ENCODE results near the gene TERB1. TPM values are rescaled to one million over a fixed set of nuclear protein-coding genes. Genes with fewer than 3 reads are reported as not detected.

Gene TERB1
- total and polyA plus RNA-seq, 11 donors, result not detected

DNA sequence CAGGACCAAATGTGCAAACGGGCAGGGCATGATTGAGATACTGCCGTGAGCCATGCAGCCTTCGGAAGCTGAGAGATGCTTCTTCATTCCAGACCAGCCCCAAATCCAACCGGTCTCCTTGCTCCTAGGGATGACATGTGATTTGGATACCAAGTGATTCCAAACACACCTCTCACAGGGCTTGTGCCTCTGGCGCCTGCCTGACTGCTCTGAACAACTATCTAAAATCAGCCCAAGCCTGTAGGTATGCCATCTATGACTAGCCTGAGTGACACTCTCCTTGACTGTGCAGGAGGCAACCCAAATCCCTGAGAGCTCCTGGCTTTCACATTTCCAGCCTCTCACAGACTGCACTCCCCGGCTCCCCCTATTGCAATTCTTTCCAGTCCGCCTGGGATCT lies 70.3 kb downstream of the TERB1 start:
- Histone ChIP-seq H3K9me3 (no peaks in the 10 kb centered on the region), H3K27me3 (no peaks in the 10 kb centered on the region), H3K36me3 (peaks cover 0 to 98% (median 96%) of the 10 kb centered on the region in 9 donors), H3K27ac (no peak overlapping the region), H3K4me3 (no peak overlapping the region), H3K4me1 (peaks cover 0 to 15% (median 4%) of the 10 kb centered on the region in 12 donors)
- TF ChIP-seq, protein P1, sequence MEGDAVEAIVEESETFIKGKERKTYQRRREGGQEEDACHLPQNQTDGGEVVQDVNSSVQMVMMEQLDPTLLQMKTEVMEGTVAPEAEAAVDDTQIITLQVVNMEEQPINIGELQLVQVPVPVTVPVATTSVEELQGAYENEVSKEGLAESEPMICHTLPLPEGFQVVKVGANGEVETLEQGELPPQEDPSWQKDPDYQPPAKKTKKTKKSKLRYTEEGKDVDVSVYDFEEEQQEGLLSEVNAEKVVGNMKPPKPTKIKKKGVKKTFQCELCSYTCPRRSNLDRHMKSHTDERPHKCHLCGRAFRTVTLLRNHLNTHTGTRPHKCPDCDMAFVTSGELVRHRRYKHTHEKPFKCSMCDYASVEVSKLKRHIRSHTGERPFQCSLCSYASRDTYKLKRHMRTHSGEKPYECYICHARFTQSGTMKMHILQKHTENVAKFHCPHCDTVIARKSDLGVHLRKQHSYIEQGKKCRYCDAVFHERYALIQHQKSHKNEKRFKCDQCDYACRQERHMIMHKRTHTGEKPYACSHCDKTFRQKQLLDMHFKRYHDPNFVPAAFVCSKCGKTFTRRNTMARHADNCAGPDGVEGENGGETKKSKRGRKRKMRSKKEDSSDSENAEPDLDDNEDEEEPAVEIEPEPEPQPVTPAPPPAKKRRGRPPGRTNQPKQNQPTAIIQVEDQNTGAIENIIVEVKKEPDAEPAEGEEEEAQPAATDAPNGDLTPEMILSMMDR (IDR thresholded peaks at IDR 0.05), result no peak
- TF ChIP-seq POLR2A (IDR thresholded peaks at IDR 0.05), result no peak
- ATAC-seq (no peak), DNase-seq (no peak)
- 76 to 91% (median 82%) methylated on average over 5 to 7 of the region's 7 CpGs for WGBS, 4 donors
- intact Hi-C loops (cut with DNase I), result no loop called here

DNA sequence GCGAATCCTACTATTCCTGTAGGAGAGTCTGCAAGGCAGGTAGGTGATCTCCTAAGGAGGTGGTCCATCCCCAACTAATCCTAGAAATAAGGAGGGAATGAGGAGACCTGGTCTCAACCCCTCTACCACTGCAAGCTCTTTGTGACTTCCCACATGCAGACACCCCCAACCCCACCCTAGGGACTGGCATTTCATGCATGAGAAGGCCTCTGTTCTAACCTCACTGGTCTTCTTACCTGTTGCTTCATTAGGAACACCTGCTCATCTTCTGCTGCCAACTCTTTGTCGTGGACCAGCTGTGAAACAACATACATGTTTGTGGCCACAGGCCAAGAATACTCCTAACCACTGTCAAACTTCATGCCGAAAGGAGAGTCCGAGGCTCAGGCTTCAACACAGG lies 72.6 kb downstream of the TERB1 start:
- whole genome bisulfite sequencing, 4 donors, result 70 to 74% (median 72%) methylated on average over 4 of the region's 4 CpGs
- no peak overlapping the region for H3K27ac ChIP-seq

DNA sequence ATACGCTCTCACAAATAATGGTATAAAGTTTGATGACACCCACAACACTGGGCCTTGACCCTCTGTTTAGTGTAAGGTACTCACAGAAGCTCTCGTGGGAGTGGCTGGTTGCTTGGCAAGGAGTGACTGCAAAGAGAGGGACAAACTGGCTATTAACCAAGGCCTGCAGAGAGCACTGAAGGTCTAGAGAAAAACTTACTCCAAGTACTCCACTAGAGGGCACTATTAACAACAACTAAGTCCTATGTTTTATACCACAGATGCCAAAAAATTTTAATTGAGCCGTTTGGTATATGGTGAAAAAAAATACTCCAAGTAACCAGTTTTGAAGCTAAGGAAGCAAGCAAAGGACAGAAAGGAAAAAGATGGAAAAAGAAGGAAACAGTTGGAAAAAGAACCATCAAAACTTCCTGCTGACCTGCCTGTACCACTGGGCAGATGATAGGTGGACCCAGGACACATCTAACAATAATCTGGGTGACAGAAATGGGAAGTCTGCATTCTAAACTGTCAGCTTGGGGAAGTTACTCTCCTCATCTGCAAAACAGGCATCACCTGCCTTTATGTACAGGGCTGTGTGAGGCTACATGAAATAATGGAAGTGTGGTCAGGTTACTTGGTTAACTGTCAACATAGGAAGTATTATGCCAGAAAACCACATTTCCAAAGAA lies 73.1 kb downstream of the TERB1 start:
- 28 to 32% (median 31%) methylated on average over 3 of the region's 3 CpGs for WGBS, 4 donors
- TF ChIP-seq, protein P1 (IDR thresholded peaks at IDR 0.05), result peak; percentile 46 to 80 (median 70)
- TF ChIP-seq POLR2A (IDR thresholded peaks at IDR 0.05), result no peak
- Histone ChIP-seq H3K27ac (no peak overlapping the region), H3K4me1 (peaks cover 0 to 15% (median 4%) of the 10 kb centered on the region in 12 donors), H3K27me3 (no peaks in the 10 kb centered on the region), H3K4me3 (no peak overlapping the region), H3K9me3 (no peaks in the 10 kb centered on the region), H3K36me3 (peaks cover 3 to 98% (median 96%) of the 10 kb centered on the region in 9 donors)
- peak; percentile 75 to 88 (median 83) for ATAC-seq
- intact Hi-C loops (cut with DNase I), result loop anchor here in 8 of 10 donors (1.0 to 10.0 kb wide), 8 partner anchors 21 to 321 kb away; partner anchors contain the start of gene DYNC1LI2 (in 1 of the 8)
- peak in 4 of 5 donors; percentile 30 to 47 (median 40) for DNase-seq

More for the DNA sequence above, 72.6 kb downstream of the TERB1 start:
- intact Hi-C loops (cut with DNase I), result loop anchor here in 8 of 10 donors (1.0 to 10.0 kb wide), 8 partner anchors 20 to 322 kb away; partner anchors contain the start of gene DYNC1LI2 (in 1 of the 8)
- no peaks in the 10 kb centered on the region for H3K9me3 ChIP-seq
- no peak overlapping the region for H3K4me3 ChIP-seq
- H3K27me3 ChIP-seq, result no peaks in the 10 kb centered on the region
- no peak for ATAC-seq
- peaks cover 0 to 15% (median 4%) of the 10 kb centered on the region in 12 donors for H3K4me1 ChIP-seq
- no peak for TF ChIP-seq POLR2A (IDR thresholded peaks at IDR 0.05)
- TF ChIP-seq, protein P1 (IDR thresholded peaks at IDR 0.05), result no peak
- no peak for DNase-seq
- peaks cover 2 to 98% (median 96%) of the 10 kb centered on the region in 9 donors for H3K36me3 ChIP-seq

DNA sequence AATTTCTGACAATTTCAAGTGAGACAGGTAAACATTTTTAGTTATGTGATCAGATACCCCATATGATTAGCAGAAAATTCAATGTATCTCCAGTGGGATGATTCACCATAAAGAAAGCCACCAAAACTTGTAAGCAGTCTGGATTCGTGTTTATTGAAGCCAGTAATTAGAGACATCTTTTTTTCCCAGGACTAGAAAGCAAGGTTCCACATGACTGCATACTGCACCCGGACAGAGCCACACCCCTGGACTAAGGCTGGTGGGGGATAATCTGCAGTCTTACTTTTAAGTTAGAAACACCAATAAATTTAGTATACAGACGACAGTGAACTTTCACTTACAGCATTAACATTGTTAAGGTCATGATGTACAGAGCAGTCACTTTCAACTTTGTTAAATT lies 80.6 kb downstream of the TERB1 start:
- H3K36me3 ChIP-seq, result peaks cover 3 to 80% (median 66%) of the 10 kb centered on the region in 9 donors
- no peaks in the 10 kb centered on the region for H3K9me3 ChIP-seq
- intact Hi-C loops (cut with DNase I), result loop anchor here in 2 of 10 donors (5.0 to 10.0 kb wide), 4 partner anchors 92 to 154 kb away; no protein-coding TSS in a partner anchor

More for the DNA sequence above, 80.6 kb downstream of the TERB1 start:
- Histone ChIP-seq H3K4me1 (no peaks in the 10 kb centered on the region), H3K27ac (no peak overlapping the region), H3K27me3 (no peaks in the 10 kb centered on the region), H3K4me3 (no peak overlapping the region)
- TF ChIP-seq, protein P1 (IDR thresholded peaks at IDR 0.05), result no peak
- TF ChIP-seq POLR2A (IDR thresholded peaks at IDR 0.05), result no peak
- ATAC-seq (no peak), DNase-seq (no peak)
- 76 to 94% (median 82%) methylated on average over 3 of the region's 3 CpGs for WGBS, 4 donors
